Right cardiac atrium (tissue), 5 donors: ENCODE results near the gene ZNF438. TPM values are rescaled to one million over a fixed set of nuclear protein-coding genes. Genes with fewer than 3 reads are reported as not detected.

Experiments
- ATAC-seq, 2 donors: fragments of 200-7000 bp; cut with Tn5 transposase; one replicate each; pipeline versions ENCODE4 v1.8.0 to v1.9.1; 2020; ENCODE audit warnings: moderate library complexity in 2 of 2, mild to moderate bottlenecking in 1 of 2
- DNase-seq, 3 donors: peaks; one replicate each; pipeline ENCODE4 v3.0.0-alpha.2; 2020
- H3K27ac ChIP-seq: one replicate; pipeline ENCODE4 v1.5.1; 2013; ENCODE audit warnings: mild to moderate bottlenecking, low read length, control low read depth, moderate library complexity
- H3K27me3 ChIP-seq: one replicate; pipeline ENCODE4 v1.6.1; 2013; ENCODE audit not compliant: control insufficient read depth, insufficient read depth
- H3K4me1 ChIP-seq: one replicate; pipeline ENCODE4 v1.6.1; 2013; ENCODE audit warnings: low read length; ENCODE audit not compliant: control insufficient read depth, insufficient read depth
- H3K4me3 ChIP-seq: one replicate; pipeline ENCODE4 v1.5.1; 2013; ENCODE audit warnings: low read length, control low read depth
- H3K9me3 ChIP-seq: one replicate; pipeline ENCODE4 v1.6.1; 2013; ENCODE audit warnings: low read length; ENCODE audit not compliant: control insufficient read depth
- WGBS: extraction: QIAGEN DNeasy Blood & Tissue Kit; methylation state at CpG from one replicate; pipeline ENCODE4 v1.1.7; 2013; 5-methylcytosine and 5-hydroxymethylcytosine counted together
- intact Hi-C, 4 donors: fragments of 100-400 bp; cut with DNase I; formaldehyde crosslinking; loops; one replicate each; pipeline versions ENCODE4 v1.11.0 to v1.14.0; 2022 to 2023
- polyA plus RNA-seq: library from polyadenylated mRNA; stranded (reverse); fragments of 200-250 nt; gene quantifications from one replicate; pipeline ENCODE4 v1.2.3, GENCODE V29; 2013
- total RNA-seq, 4 donors: library from RNA; stranded (reverse); fragmentation: NEBNext Ultra II Directional; extraction: Animal tissue kit (Norgen Biotek cat#: 25700); gene quantifications; one replicate each; pipeline ENCODE4 v1.2.1, GENCODE V29; 2021
- donor health status: healthy with polysubstance abuse.
- donor health status: DM: no; HTN: yes; CAD: no.
- donor health status: DM: no; HTN: no; CAD: no.
- donor health status: DM: no; HTN: yes; CAD: no; lungs with severe emphysema.
- donor health status: DM: yes; HTN: yes; CAD: no.

The ZNF438 gene
- total and polyA plus RNA-seq, 5 donors: 14.9 to 17.1 (median 15.6) TPM

GRCh38 chr10:30818010-30818660 lies 213.5 kb downstream of the ZNF438 start:
- H3K4me3 ChIP-seq: no peak overlapping the region
- H3K27me3 ChIP-seq: no peaks in the 10 kb centered on the region
- peak; percentile 74 to 86 for ATAC-seq
- H3K4me1 ChIP-seq: peaks cover 5% of the 10 kb centered on the region
- 45% methylated on average over 12 of the region's 12 CpGs for WGBS
- intact Hi-C loops: no loop called here
- H3K9me3 ChIP-seq: no peaks in the 10 kb centered on the region
- DNase-seq: peak; percentile 85 to 92 (median 91)
- H3K27ac ChIP-seq: peak overlapping the region; percentile 92

DNA sequence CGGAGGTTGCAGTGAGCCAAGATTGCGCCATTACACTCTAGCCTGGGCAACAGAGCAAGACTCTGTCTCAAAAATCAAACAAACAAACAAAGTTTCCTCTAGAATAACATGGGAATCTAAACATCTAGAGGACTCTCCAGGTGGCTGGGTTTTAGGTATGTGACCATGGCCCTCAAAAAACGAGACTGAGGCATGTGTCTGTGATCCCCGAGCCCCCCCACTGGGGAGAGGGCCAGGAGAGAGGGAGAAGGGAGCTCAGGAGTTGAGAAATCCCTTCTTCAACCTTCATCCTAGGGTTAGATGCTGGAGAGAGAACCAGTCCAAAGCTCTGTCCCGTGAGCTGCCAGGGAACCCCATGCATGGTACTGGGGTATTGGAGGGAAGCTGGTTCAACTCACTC lies 214.1 kb downstream of the ZNF438 start:
- intact Hi-C loops: no loop called here

GRCh38 chr10:30816820-30817171 lies 214.9 kb downstream of the ZNF438 start:
- H3K4me1 ChIP-seq: peaks cover 12% of the 10 kb centered on the region
- DNase-seq: no peak
- intact Hi-C loops: no loop called here
- no peaks in the 10 kb centered on the region for H3K9me3 ChIP-seq
- ATAC-seq: no peak
- H3K4me3 ChIP-seq: no peak overlapping the region
- no peak overlapping the region for H3K27ac ChIP-seq
- no peaks in the 10 kb centered on the region for H3K27me3 ChIP-seq
- WGBS: 63% methylated on average over 3 of the region's 3 CpGs

More for the DNA sequence above, 214.1 kb downstream of the ZNF438 start:
- no peak overlapping the region for H3K4me3 ChIP-seq
- 79% methylated on average over 5 of the region's 5 CpGs for WGBS
- no peaks in the 10 kb centered on the region for H3K27me3 ChIP-seq
- peaks cover 8% of the 10 kb centered on the region for H3K4me1 ChIP-seq
- no peak for ATAC-seq
- H3K9me3 ChIP-seq: no peaks in the 10 kb centered on the region
- H3K27ac ChIP-seq: no peak overlapping the region
- DNase-seq: no peak

DNA sequence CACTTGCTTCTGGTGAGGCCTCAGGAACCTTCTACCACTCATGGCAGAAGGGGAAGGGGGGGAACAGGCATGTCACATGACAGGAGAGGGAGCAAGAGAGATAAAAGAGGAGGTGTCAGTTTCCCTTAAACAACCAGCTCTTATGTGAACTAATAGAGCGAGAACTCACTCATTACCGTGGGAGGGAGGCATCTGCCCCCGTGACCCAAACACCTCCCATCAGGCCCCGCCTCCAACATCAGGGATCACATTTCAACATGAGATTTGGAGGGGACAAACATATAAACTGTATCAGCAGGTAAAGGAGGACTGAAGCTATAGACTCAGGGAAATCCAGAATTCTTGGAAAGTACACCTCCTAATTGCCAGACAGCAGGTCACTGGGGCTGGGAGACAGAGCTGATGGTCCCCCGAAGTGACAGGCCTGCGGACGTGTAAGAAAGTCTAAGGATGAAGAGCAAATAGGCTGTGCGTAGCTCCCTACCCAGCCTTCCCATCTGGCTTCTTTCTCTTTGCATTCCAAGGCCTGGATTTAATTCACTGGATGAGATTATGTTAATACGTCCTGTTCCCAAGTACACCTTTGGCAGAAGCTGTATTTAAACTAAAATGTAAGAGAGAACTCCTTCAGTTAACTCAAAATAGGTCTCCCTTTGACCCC lies 215.4 kb downstream of the ZNF438 start:
- Histone ChIP-seq H3K9me3 (no peaks in the 10 kb centered on the region), H3K27me3 (no peaks in the 10 kb centered on the region), H3K4me3 (no peak overlapping the region), H3K4me1 (peaks cover 12% of the 10 kb centered on the region), H3K27ac (no peak overlapping the region)
- WGBS: 67% methylated on average over 9 of the region's 9 CpGs
- ATAC-seq (no peak), DNase-seq (no peak)
- intact Hi-C loops: no loop called here

DNA sequence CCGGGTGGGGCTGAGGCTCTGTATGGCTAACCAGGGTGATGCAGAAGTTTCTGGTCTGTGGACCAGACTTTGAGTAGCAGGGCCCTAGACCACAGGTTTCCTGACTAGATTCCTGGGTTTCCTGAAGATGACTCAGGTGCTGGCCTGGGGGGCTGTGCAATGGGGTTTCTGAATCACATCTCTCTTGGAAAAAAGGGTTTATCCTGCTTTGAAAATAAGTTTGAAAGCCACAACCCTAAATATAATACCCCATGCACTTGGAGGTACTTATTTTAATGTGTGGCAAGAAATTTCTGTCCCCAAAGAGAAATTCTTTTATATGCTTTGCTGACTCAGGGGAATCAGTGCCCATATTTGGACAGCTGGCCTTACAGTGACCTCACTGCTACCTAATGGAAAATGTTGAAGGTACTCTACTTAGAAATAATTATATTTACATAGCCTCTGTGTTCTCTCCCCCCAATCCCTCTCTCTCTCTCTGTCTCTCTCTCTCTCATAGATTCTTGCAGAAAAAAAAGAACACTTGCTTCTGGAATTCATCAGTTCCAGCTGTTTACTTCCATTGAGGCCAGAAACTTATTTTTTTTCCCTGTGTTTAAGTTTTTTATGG lies 217.7 kb downstream of the ZNF438 start:
- Histone ChIP-seq H3K27me3 (no peaks in the 10 kb centered on the region), H3K4me3 (no peak overlapping the region), H3K9me3 (no peaks in the 10 kb centered on the region), H3K27ac (no peak overlapping the region), H3K4me1 (peaks cover 16% of the 10 kb centered on the region)
- ATAC-seq (no peak), DNase-seq (no peak)
- intact Hi-C loops: no loop called here
- 88% methylated on average over 1 of the region's 1 CpG for WGBS

- H3K27me3 ChIP-seq: no peaks in the 10 kb centered on the region
- H3K9me3 ChIP-seq: no peaks in the 10 kb centered on the region
- DNase-seq (peak; percentile 54 to 76 (median 73)), ATAC-seq (peak; percentile 70 to 80)
- 20% methylated on average over 16 of the region's 16 CpGs for WGBS
- H3K27ac ChIP-seq: peak overlapping the region; percentile 69
- peaks cover 13% of the 10 kb centered on the region for H3K4me1 ChIP-seq
- no peak overlapping the region for H3K4me3 ChIP-seq
- intact Hi-C loops: no loop called here
These were observed 219.4 kb downstream of the ZNF438 start for GRCh38 chr10:30812018-30812851.

DNA sequence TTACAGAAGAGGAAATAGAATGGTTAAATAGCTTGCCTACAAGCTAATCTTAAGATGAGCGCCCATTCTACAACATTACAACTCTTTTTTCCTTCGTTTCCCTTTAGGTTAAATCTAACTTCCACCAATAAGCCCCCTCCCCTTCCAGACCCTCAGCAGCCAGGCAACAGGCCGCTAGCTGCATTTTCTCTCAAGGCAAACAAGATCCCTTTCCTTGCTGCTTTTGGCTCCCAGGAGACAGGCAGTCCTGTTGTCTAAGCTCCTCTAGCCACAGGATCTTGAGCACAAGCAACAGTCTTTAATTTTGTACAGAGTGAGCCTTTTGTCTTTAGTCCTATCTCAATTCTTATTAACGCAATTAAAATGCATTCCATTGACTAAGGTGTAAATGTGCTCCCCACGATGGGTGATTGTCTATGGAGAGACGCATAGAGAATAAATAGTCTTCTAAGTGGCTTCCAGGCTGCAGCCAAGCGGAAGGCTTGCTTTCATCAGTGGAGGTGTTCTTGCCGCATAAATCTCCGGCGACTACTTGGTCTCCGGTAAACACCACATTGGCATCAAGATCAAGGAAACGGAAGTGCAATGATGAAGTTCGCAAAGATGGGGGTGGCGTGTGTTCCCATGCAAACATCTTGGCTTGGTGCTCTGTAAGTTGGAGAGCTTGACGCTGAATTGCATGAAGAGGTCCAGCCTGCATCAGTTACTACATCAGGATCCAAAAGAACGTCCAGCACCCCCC lies 220.2 kb downstream of the ZNF438 start:
- H3K4me3 ChIP-seq: no peak overlapping the region
- no peaks in the 10 kb centered on the region for H3K9me3 ChIP-seq
- H3K27ac ChIP-seq: no peak overlapping the region
- H3K27me3 ChIP-seq: no peaks in the 10 kb centered on the region
- DNase-seq (no peak), ATAC-seq (no peak)
- intact Hi-C loops: no loop called here
- 51% methylated on average over 16 of the region's 16 CpGs for WGBS
- H3K4me1 ChIP-seq: peaks cover 13% of the 10 kb centered on the region

- no peaks in the 10 kb centered on the region for H3K9me3 ChIP-seq
- H3K4me3 ChIP-seq: no peak overlapping the region
- intact Hi-C loops: no loop called here
- no peak overlapping the region for H3K27ac ChIP-seq
- H3K27me3 ChIP-seq: no peaks in the 10 kb centered on the region
- DNase-seq (no peak), ATAC-seq (no peak)
- 93% methylated on average over 5 of the region's 5 CpGs for WGBS
- H3K4me1 ChIP-seq: peaks cover 13% of the 10 kb centered on the region
These were observed 221.2 kb downstream of the ZNF438 start for GRCh38 chr10:30810416-30810815.

DNA sequence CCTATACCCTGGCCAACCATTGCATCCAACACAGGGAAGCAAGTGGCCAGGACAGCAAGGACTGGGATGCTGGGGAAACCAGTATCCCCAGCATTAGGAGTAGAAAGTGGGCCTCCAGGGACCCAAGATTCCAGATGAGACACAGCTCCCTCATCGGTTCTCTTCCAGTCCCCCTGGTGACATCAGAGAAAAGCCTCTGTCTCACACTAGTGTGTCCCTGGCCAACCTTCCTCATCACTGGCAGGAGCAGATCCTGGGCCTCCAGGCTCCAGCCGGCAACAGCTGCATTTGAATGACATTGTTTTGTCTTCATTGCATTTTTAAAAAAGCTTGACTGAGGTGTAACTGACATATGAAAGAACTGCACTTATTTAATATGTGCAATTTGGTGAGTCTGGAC lies 224.8 kb downstream of the ZNF438 start:
- intact Hi-C loops: no loop called here
- 67% methylated on average over 2 of the region's 2 CpGs for WGBS
- DNase-seq (no peak), ATAC-seq (peak in 1 of 2 donors; percentile 16)
- H3K4me1 ChIP-seq: peaks cover 10% of the 10 kb centered on the region
- no peak overlapping the region for H3K4me3 ChIP-seq
- H3K9me3 ChIP-seq: no peaks in the 10 kb centered on the region
- H3K27ac ChIP-seq: no peak overlapping the region
- no peaks in the 10 kb centered on the region for H3K27me3 ChIP-seq

GRCh38 chr10:30805061-30805460 lies 226.6 kb downstream of the ZNF438 start:
- intact Hi-C loops: no loop called here
- WGBS: 82% methylated on average over 9 of the region's 9 CpGs
- peaks cover 6% of the 10 kb centered on the region for H3K4me1 ChIP-seq
- H3K4me3 ChIP-seq: no peak overlapping the region
- H3K27ac ChIP-seq: no peak overlapping the region
- H3K9me3 ChIP-seq: no peaks in the 10 kb centered on the region
- H3K27me3 ChIP-seq: no peaks in the 10 kb centered on the region
- ATAC-seq: no peak
- DNase-seq: no peak
